T-cell (primary cell): ENCODE data around the gene PRKAB2. TPM values are rescaled to one million over a fixed set of nuclear protein-coding genes. Genes with fewer than 3 reads are reported as not detected.

Experiments used
- ATAC-seq, 4 experiments: fragments of 200-7000 bp in 3 of 4; fragments of 150-1000 bp in 1 of 4; cut with Tn5 transposase; replicated peaks in 1 of 4; 1 replicate in 3 of 4; 2 replicates in 1 of 4; pipeline ENCODE4 v1.10.0; 2021; ENCODE audit warnings: moderate library complexity in 3 of 4, mild to moderate bottlenecking in 2 of 4, moderate number of reproducible peaks in 1 of 4
- CTCF ChIA-PET, 2 donors: fragments of 300-600 bp; sonication (Branson Sonifier 250); formaldehyde crosslinking; loops; one replicate each; lab custom pipeline; 2022; ENCODE audit warnings: antibody characterized with exemption in 2 of 2; lab: Charles Lee
- POLR2A ChIA-PET, 2 donors: fragments of 300-600 bp; sonication (Branson Sonifier 250); formaldehyde crosslinking; loops; one replicate each; lab custom pipeline; 2022; ENCODE audit warnings: antibody characterized with exemption in 2 of 2; lab: Charles Lee
- DNase-seq, 35 experiments: peaks; one replicate each; pipeline versions ENCODE4 v3.0.0 to v3.0.0-alpha.2; 2013 to 2023
- H3K27ac ChIP-seq: one replicate; pipeline ENCODE4 v1.5.1; 2013; ENCODE audit warnings: low read length
- H3K27me3 ChIP-seq, 2 experiments: replicated peaks in 1 of 2; 1 replicate in 1 of 2; 2 replicates in 1 of 2; pipeline versions ENCODE4 v1.6.1 to v1.7.0; 2013; ENCODE audit warnings: low read length in 1 of 2, mixed read lengths in 1 of 2; ENCODE audit not compliant: control insufficient read depth in 2 of 2, insufficient read depth in 2 of 2; ENCODE audit errors: extremely low read depth in 1 of 2
- H3K36me3 ChIP-seq, 2 donors: 1 replicate in 1 of 2; 2 replicates in 1 of 2; pipeline versions ENCODE4 v1.6.1 to v1.7.0; 2013; ENCODE audit warnings: low read length in 1 of 2; ENCODE audit not compliant: control insufficient read depth in 2 of 2, insufficient read depth in 1 of 2; ENCODE audit errors: extremely low read depth in 1 of 2
- H3K4me1 ChIP-seq, 2 experiments: 1 replicate in 1 of 2; 2 replicates in 1 of 2; pipeline versions ENCODE4 v1.6.1 to v1.7.0; 2013; ENCODE audit warnings: low read length in 2 of 2, mixed read lengths in 1 of 2; ENCODE audit not compliant: insufficient read depth in 2 of 2, control insufficient read depth in 1 of 2; ENCODE audit errors: extremely low read depth in 1 of 2
- H3K4me3 ChIP-seq, 2 donors: 1 replicate in 1 of 2; 2 replicates in 1 of 2; pipeline versions ENCODE4 v1.5.1 to v1.7.0; 2013; ENCODE audit warnings: mild to moderate bottlenecking in 2 of 2, low read length in 1 of 2, moderate library complexity in 1 of 2; ENCODE audit not compliant: control insufficient read depth in 1 of 2; ENCODE audit errors: extremely low read depth in 1 of 2
- H3K9me3 ChIP-seq: 2 replicates; pipeline ENCODE4 v1.7.0; 2013
- H3K27ac Mint-ChIP-seq, 2 donors: one replicate each; pipeline ENCODE4 v1.8.0; 2020 to 2021; ENCODE audit warnings: mild to moderate bottlenecking in 2 of 2, mixed read lengths in 2 of 2
- H3K27me3 Mint-ChIP-seq, 2 donors: one replicate each; pipeline ENCODE4 v1.8.0; 2021 to 2022; ENCODE audit warnings: mixed read lengths in 2 of 2
- H3K36me3 Mint-ChIP-seq: one replicate; pipeline ENCODE4 v1.8.0; 2021; ENCODE audit warnings: mixed read lengths
- H3K4me1 Mint-ChIP-seq, 3 donors: one replicate each; pipeline ENCODE4 v1.8.0; 2020 to 2022; ENCODE audit warnings: mixed read lengths in 3 of 3, mild to moderate bottlenecking in 1 of 3
- H3K4me3 Mint-ChIP-seq, 3 donors: one replicate each; pipeline ENCODE4 v1.8.0; 2020 to 2022; ENCODE audit warnings: mild to moderate bottlenecking in 3 of 3, mixed read lengths in 3 of 3, moderate library complexity in 3 of 3
- H3K9me3 Mint-ChIP-seq, 3 donors: one replicate each; pipeline ENCODE4 v1.8.0; 2020 to 2022; ENCODE audit warnings: mixed read lengths in 3 of 3
- WGBS: methylation state at CpG from one replicate; pipeline ENCODE4 v1.1.5; 2013; ENCODE audit warnings: missing lambda C conversion rate; ENCODE audit not compliant: insufficient coverage; 5-methylcytosine and 5-hydroxymethylcytosine counted together
- total RNA-seq, 35 experiments: library from RNA in 6 of 35; stranded (reverse) in 6 of 35; fragments of 120-200 nt in 1 of 35; gene quantifications; one replicate each; pipeline versions ENCODE4 v1.2.1 to v1.2.4 and lab custom pipeline; 2013 to 2026

Gene PRKAB2
- total RNA-seq, 5 donors from 2014 or later (not counting 1 experiment from before 2014, with no cell fraction given), result 13.6 to 22.0 (median 18.4) TPM

- DNase-seq (no peak), ATAC-seq (no peak)
- no peaks in the 10 kb centered on the region for H3K36me3 ChIP-seq
- no peak overlapping the region for H3K4me3 Mint-ChIP-seq
- no peaks in the 10 kb centered on the region for H3K9me3 Mint-ChIP-seq
- no peaks in the 10 kb centered on the region for H3K4me1 ChIP-seq
- H3K4me1 Mint-ChIP-seq, result no peaks in the 10 kb centered on the region
- H3K27ac ChIP-seq, result no peak overlapping the region
- H3K4me3 ChIP-seq, result no peak overlapping the region
- WGBS, result no CpG with 5 or more reads among the region's 2 CpGs
- H3K9me3 ChIP-seq, result no peaks in the 10 kb centered on the region
- POLR2A ChIA-PET, result no interaction called here
- H3K36me3 Mint-ChIP-seq, result no peaks in the 10 kb centered on the region
- H3K27me3 Mint-ChIP-seq, result no peaks in the 10 kb centered on the region
- H3K27me3 ChIP-seq, result no peaks in the 10 kb centered on the region
- CTCF ChIA-PET, result no interaction called here
- no peak overlapping the region for H3K27ac Mint-ChIP-seq
Observed at GRCh38 chr1:147185432-147185831, 13.2 kb upstream of the PRKAB2 start.

GRCh38 chr1:147177611-147178380 is 5.5 kb upstream of the PRKAB2 start:
- DNase-seq, result no peak
- ATAC-seq, result peak in 1 of 4 experiments; percentile 22

GRCh38 chr1:147171399-147172167 is 687 bp downstream of the PRKAB2 start:
- H3K4me3 ChIP-seq, result peak overlapping the region; percentile 62 to 90

More at GRCh38 chr1:147177611-147178380, 5.5 kb upstream of the PRKAB2 start:
- POLR2A ChIA-PET, result no interaction called here
- no peaks in the 10 kb centered on the region for H3K36me3 ChIP-seq
- H3K4me3 ChIP-seq, result peak overlapping the region in 1 of 2 donors; percentile 32
- H3K27ac Mint-ChIP-seq, result no peak overlapping the region
- 73% methylated on average over 30 of the region's 36 CpGs for WGBS
- H3K4me1 ChIP-seq, result peaks cover 5 to 6% of the 10 kb centered on the region in 2 experiments
- H3K27me3 Mint-ChIP-seq, result peaks cover 0 to 6% of the 10 kb centered on the region in 2 donors
- peak overlapping the region in 1 of 3 donors; percentile 10 for H3K4me3 Mint-ChIP-seq
- peaks cover 26% of the 10 kb centered on the region for H3K36me3 Mint-ChIP-seq
- H3K4me1 Mint-ChIP-seq, result peaks cover 12 to 29% (median 19%) of the 10 kb centered on the region in 3 donors
- peaks cover 6 to 21% (median 7%) of the 10 kb centered on the region in 3 donors for H3K9me3 Mint-ChIP-seq
- CTCF ChIA-PET, result interaction anchor here in 1 of 2 donors (1.0 kb wide), 1 partner anchor 64 kb away, joined by 3 read pairs; no protein-coding TSS in a partner anchor
- H3K27me3 ChIP-seq, result no peaks in the 10 kb centered on the region
- H3K27ac ChIP-seq, result no peak overlapping the region
- H3K9me3 ChIP-seq, result no peaks in the 10 kb centered on the region

GRCh38 chr1:147169840-147170674 is 2.2 kb downstream of the PRKAB2 start:
- H3K36me3 ChIP-seq, result peaks cover 0 to 22% of the 10 kb centered on the region in 2 donors
- WGBS, result no CpG with 5 or more reads among the region's 6 CpGs
- DNase-seq (no peak), ATAC-seq (no peak)
- H3K4me1 ChIP-seq, result peaks cover 11 to 18% of the 10 kb centered on the region in 2 experiments
- no peaks in the 10 kb centered on the region for H3K9me3 Mint-ChIP-seq
- no peaks in the 10 kb centered on the region for H3K27me3 ChIP-seq
- H3K27me3 Mint-ChIP-seq, result no peaks in the 10 kb centered on the region
- H3K9me3 ChIP-seq, result no peaks in the 10 kb centered on the region
- POLR2A ChIA-PET, result no interaction called here
- peaks cover 36 to 46% (median 36%) of the 10 kb centered on the region in 3 donors for H3K4me1 Mint-ChIP-seq
- CTCF ChIA-PET, result interaction anchor here in 1 of 2 donors (0.9 to 1.6 kb wide), 2 partner anchors 73 to 74 kb away, joined by 4 to 7 read pairs; no protein-coding TSS in a partner anchor
- peak overlapping the region in 1 of 2 donors; percentile 39 for H3K27ac Mint-ChIP-seq
- no peak overlapping the region for H3K4me3 ChIP-seq
- peaks cover 19% of the 10 kb centered on the region for H3K36me3 Mint-ChIP-seq
- no peak overlapping the region for H3K27ac ChIP-seq
- peak overlapping the region; percentile 31 to 99 (median 97) for H3K4me3 Mint-ChIP-seq

More at GRCh38 chr1:147171399-147172167, 687 bp downstream of the PRKAB2 start:
- H3K36me3 ChIP-seq, result peaks cover 0 to 8% of the 10 kb centered on the region in 2 donors
- H3K27ac ChIP-seq, result peak overlapping the region; percentile 53
- no peaks in the 10 kb centered on the region for H3K27me3 ChIP-seq
- DNase-seq, result peak in 5 of 35 experiments; percentile 1 to 27 (median 20)
- H3K4me3 Mint-ChIP-seq, result peak overlapping the region; percentile 97 to 99 (median 97)
- H3K4me1 Mint-ChIP-seq, result peaks cover 36 to 46% (median 43%) of the 10 kb centered on the region in 3 donors
- POLR2A ChIA-PET, result no interaction called here
- CTCF ChIA-PET, result interaction anchor here in 1 of 2 donors (0.9 kb wide), 1 partner anchor 72 kb away, joined by 4 read pairs; no protein-coding TSS in a partner anchor
- H3K27ac Mint-ChIP-seq, result peak overlapping the region; percentile 68 to 82
- no peak for ATAC-seq
- peaks cover 17% of the 10 kb centered on the region for H3K36me3 Mint-ChIP-seq
- no peaks in the 10 kb centered on the region for H3K9me3 ChIP-seq
- peaks cover 11 to 18% of the 10 kb centered on the region in 2 experiments for H3K4me1 ChIP-seq
- WGBS, result under 1% methylated on average over 26 of the region's 32 CpGs
- no peaks in the 10 kb centered on the region for H3K9me3 Mint-ChIP-seq
- no peaks in the 10 kb centered on the region for H3K27me3 Mint-ChIP-seq

GRCh38 chr1:147169171-147169570 is 3.1 kb downstream of the PRKAB2 start:
- DNase-seq (no peak), ATAC-seq (no peak)
- H3K9me3 Mint-ChIP-seq, result no peaks in the 10 kb centered on the region
- CTCF ChIA-PET, result interaction anchor here in 1 of 2 donors (1.5 to 1.6 kb wide), 2 partner anchors 73 to 74 kb away, joined by 4 to 7 read pairs; partner anchors contain the start of gene CHD1L
- POLR2A ChIA-PET, result no interaction called here
- no peak overlapping the region for H3K4me3 Mint-ChIP-seq
- H3K27me3 ChIP-seq, result no peaks in the 10 kb centered on the region
- no peak overlapping the region for H3K27ac ChIP-seq
- no peaks in the 10 kb centered on the region for H3K9me3 ChIP-seq
- H3K27ac Mint-ChIP-seq, result no peak overlapping the region
- peaks cover 0 to 22% of the 10 kb centered on the region in 2 donors for H3K36me3 ChIP-seq
- peaks cover 11 to 18% of the 10 kb centered on the region in 2 experiments for H3K4me1 ChIP-seq
- H3K27me3 Mint-ChIP-seq, result no peaks in the 10 kb centered on the region
- peaks cover 31 to 43% (median 36%) of the 10 kb centered on the region in 3 donors for H3K4me1 Mint-ChIP-seq
- H3K36me3 Mint-ChIP-seq, result peaks cover 19% of the 10 kb centered on the region
- WGBS, result no CpG with 5 or more reads among the region's 3 CpGs
- H3K4me3 ChIP-seq, result no peak overlapping the region
